NCI-H226 (cell line): ENCODE data around the gene VWA2.

ENCODE experiments used
- DNase-seq: peaks from one replicate; pipeline ENCODE4 v3.0.0-alpha.2; 2015

VWA2 gene, protein sequence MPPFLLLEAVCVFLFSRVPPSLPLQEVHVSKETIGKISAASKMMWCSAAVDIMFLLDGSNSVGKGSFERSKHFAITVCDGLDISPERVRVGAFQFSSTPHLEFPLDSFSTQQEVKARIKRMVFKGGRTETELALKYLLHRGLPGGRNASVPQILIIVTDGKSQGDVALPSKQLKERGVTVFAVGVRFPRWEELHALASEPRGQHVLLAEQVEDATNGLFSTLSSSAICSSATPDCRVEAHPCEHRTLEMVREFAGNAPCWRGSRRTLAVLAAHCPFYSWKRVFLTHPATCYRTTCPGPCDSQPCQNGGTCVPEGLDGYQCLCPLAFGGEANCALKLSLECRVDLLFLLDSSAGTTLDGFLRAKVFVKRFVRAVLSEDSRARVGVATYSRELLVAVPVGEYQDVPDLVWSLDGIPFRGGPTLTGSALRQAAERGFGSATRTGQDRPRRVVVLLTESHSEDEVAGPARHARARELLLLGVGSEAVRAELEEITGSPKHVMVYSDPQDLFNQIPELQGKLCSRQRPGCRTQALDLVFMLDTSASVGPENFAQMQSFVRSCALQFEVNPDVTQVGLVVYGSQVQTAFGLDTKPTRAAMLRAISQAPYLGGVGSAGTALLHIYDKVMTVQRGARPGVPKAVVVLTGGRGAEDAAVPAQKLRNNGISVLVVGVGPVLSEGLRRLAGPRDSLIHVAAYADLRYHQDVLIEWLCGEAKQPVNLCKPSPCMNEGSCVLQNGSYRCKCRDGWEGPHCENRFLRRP

DNA sequence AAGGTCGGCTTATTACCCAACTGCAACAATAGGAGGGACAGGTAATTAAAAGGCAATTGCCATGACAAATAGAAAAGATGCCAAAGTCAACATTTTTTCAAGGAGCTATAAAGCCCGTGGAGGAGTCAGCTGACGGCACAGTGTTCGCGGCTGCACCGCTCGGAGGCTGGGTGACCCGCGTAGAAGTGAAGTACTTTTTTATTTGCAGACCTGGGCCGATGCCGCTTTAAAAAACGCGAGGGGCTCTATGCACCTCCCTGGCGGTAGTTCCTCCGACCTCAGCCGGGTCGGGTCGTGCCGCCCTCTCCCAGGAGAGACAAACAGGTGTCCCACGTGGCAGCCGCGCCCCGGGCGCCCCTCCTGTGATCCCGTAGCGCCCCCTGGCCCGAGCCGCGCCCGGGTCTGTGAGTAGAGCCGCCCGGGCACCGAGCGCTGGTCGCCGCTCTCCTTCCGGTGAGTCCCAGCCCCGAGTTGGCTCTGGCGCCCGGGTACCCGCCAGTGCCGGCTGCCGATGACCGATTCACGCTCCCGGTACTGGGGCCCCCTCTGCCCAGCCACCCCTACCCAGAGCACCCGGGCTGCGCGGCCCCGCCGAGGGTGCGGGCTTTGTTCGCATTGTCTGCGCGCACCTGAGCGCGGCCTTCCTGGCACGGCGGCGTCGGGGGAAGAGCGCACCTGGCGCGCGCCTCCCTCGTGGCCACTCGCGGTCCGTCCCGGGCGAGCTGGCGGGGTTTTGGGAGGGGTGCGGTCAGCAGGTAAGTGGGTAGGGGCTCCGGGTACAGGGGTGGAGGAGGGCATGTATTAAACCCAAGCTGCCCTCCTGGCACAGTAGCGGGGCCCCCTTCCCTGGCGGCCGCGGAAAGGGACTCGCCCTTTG, at the start of gene VWA2:
Gene VWA2, plus strand, starts transcription at position 138 of the 877 bp plus-strand sequence. CDS start 9,460 bp downstream, outside the sequence.
- no peak for DNase-seq

DNA sequence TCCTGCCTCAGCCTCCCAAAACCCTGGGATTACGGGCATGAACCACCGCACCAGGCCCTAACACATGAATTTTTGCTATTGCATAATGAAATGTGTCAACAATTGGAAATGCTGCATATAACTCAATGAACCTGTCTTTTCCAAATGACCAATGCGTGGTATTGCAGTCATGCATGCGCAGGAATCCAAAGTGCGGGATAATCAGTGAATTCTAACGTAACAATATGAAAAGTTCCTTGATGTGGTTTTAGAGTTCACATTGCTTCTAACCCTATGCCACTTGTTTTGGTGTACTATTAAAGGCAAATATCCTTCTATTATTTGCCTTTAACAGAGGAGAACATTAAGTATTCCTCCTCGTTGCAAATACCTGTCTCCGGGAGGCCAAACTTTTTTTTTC, 49.4 kb upstream of the VWA2 start:
- no peak for DNase-seq

- DNase-seq: no peak
Observed at GRCh38 chr10:114195079-114195478, 44.0 kb upstream of the VWA2 start.

GRCh38 chr10:114199239-114199638, 39.8 kb upstream of the VWA2 start:
- DNase-seq: no peak

DNA sequence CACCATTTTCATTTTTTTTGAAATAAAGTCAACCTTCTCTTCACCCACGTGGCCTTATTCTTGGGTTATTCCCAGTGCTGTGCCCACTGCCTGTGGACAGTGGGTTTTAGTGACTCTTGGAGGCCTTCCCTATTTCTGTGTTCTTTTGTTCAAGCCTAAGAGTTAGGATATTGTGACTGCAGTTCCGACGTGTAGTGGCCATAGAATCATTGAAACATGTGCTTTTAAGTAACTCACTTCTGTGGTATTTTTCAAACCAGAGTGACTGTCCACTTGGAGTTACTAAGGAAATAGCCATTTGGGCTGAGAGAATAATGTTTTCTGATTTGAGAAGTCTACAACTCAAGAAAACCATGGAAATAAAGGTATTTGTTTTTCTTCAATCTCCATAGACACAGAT, 36.2 kb upstream of the VWA2 start:
- DNase-seq: no peak

DNA sequence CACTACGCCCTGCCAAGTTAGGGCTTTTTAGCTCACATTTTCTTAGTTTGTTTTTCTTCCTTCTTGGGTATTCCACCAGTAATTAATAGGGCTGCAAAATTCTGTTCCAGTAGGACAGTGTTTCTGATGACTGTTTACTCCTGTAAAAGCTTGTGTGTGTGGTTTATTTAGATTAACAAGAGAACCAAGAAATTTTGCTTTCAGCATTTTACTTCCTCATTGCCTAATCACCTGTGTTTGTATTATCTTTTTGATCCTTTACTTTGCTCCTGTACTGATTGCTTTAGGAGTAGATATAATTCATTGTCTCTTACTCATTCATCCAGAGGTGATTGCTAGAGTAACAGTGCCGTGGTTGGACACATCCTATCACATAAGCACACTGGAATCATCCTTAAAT, 32.2 kb upstream of the VWA2 start:
- no peak for DNase-seq

GRCh38 chr10:114207349-114207748, 31.7 kb upstream of the VWA2 start:
- no peak for DNase-seq

- no peak for DNase-seq
Observed at GRCh38 chr10:114208351-114208750, 30.7 kb upstream of the VWA2 start.

DNA sequence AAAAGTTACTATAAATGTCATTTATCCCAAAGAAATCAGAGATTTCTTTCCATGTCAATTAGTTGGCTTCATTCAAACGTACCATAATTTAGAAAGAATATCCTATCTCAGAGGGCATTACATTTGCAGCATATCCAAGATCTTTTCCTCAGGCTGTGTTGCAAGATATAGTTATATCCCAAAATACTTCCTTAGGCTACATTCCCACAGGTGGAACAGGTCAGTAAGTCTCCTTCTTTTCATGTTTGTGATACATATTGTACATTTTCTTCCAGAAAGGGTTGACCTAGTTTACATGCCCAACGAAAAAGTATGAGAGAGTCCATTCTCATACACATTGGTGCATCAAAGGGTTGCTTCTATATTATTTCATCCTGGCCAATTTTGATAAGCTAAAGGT, 26.9 kb upstream of the VWA2 start:
- DNase-seq: no peak

- DNase-seq: no peak
Observed at GRCh38 chr10:114215033-114215432, 24.0 kb upstream of the VWA2 start.

DNA sequence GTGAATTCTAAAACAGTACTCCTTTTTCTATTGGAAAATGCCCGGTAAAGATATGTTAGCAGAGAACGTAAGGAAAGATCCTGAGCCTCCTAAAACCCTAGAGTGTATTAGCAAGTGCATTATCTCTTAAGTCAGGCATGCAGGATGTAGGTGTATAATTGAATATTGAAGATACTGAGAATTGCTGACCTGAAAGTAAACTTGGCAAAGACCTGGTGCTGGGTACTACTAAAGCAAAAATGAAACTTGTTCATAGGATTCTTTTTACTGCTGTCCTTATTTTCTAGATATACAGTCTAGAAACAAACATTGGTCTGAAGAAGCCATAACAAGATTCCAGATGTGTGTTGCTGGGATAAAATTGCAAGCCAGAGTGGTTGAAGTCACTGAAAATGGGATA, 18.8 kb upstream of the VWA2 start:
- DNase-seq: no peak

DNA sequence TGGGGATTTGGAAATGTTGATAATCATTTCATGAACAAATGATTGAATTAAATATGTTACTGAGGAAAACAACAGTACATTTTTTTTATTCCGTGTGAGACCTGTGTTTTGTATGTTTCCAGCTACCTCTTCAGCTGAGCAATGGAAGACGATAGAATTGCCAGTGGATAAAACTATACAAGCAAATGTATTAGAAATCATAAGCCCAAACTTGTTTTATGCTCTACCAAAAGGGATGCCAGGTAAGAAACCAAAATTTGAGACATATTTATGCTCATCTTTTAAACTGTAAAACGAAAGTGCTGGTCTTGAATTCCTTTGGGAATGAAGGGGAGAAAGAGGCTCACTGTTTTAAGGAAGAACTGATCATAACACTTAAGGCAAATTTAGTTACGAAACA, 17.8 kb upstream of the VWA2 start:
- no peak for DNase-seq

DNA sequence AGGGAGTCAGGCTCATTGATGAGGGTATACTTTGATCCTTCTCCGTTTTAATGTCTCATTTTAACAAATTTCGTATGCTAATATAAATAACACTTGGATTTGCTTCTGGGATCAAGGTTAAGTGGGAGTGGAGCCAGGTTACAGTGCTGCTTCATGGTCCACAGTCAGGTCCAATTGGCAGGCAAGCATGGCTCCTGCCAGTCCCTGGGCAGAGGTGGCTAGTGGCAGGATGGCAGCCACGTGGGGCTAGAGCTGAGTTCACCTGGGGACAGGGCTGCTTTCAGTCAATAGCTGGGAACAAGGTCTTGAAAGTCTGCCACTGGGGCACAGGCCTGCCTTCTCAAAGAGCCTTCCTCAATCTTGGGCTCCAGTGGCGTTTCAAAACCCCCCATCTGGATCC, 16.0 kb upstream of the VWA2 start:
- no peak for DNase-seq

DNA sequence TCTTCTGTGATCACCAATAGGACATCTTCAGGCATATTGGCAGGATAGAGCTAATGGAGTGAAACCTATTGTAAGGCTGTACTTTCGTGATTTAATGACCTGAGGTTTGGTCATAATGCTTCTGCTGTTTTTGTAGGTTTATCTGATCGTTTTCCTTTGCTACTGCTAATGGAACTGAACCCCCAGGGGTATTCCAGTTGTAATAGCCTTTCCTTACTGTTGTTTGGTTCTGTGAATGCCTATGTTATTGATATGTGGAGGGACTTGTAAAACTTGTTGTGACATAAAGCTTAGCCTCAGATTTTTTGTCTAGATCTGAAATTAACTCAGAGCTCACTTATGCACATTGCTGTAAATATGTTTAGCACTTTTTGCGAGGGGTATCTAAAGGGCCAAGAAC, 10.9 kb upstream of the VWA2 start:
- no peak for DNase-seq

GRCh38 chr10:114232561-114233176, 6.4 kb upstream of the VWA2 start:
- DNase-seq: no peak

GRCh38 chr10:114233482-114233881, 5.6 kb upstream of the VWA2 start:
- DNase-seq: no peak

- no peak for DNase-seq
Observed at GRCh38 chr10:114234132-114234531, 4.9 kb upstream of the VWA2 start.

DNA sequence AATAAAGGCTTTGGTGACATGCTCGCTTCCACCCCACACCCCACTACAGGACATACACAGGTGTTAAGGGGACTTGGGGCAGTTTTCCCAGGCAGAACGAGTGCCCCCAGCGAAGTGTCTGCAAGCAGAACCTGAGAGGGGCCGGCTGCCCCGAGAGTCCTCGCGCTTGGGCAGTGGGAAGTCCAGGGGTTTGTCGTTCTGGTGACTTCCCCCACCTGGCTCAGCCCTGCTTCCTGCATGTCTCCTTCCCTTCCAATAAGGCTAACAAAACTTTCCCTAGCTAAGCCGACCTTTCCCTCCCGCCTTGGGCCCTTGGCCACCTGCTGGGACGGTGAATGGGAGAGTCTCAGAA, 916 bp downstream of the VWA2 start:
- no peak for DNase-seq

GRCh38 chr10:114242235-114242634, 3.2 kb downstream of the VWA2 start:
- no peak for DNase-seq

GRCh38 chr10:114243661-114244060, 4.6 kb downstream of the VWA2 start:
- DNase-seq: no peak

GRCh38 chr10:114244126-114244525, 5.1 kb downstream of the VWA2 start:
- DNase-seq: no peak

DNA sequence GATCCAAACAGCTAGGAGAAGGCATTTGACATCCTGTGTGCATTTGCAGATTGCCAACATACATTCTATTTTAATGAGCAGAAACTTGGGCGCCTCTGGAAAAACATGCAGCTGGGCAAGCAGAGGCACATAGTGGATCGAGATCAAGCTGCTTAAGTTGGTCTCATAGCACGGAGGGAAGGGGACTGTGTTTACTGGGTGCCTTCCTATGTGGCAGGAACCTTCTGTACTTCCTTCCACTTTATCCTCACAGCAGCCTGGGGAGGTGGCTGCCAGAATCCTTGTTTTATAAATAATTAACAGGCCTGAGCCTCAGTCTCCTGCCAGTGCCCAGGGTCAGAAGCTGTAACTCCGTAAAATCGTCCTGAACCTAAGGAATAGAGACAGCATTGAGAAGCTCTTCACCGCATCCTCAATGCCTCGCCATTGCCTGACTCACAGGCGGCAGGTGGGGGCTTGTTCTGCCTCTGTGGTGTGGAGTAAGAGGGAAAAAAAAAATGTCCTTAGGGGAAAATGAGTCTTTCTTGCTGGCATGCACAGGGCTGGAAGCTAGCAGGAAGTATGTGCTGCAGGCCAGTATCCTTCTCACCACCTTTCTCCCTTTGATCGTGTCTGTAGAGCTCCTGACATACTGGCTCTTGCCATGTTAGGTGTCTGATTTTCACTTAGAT, 6.2 kb downstream of the VWA2 start:
- DNase-seq: no peak
